Activated naive CD8-positive, alpha-beta T cell treated with anti-CD3 and anti-CD28 coated beads, Interleukin-2, amount 50 U/mL, for 24 hours (primary cell): ENCODE measurements around the gene GALNT2.
A peak's percentile ranks its signal among the peaks of the same experiment; 100 is the strongest.

ENCODE experiments used
- ATAC-seq: fragments of 150-1000 bp; cut with Tn5 transposase; one replicate; pipeline ENCODE4 v1.10.0; 2021
- DNase-seq: peaks from one replicate; pipeline ENCODE4 v3.0.0; 2021
- H3K27ac Mint-ChIP-seq: one replicate; pipeline ENCODE4 v1.8.0; 2021; ENCODE audit warnings: mild to moderate bottlenecking, mixed read lengths
- H3K27me3 Mint-ChIP-seq: one replicate; pipeline ENCODE4 v1.8.0; 2021; ENCODE audit warnings: mixed read lengths
- H3K36me3 Mint-ChIP-seq: one replicate; pipeline ENCODE4 v1.8.0; 2021; ENCODE audit warnings: low read depth, mixed read lengths
- H3K4me1 Mint-ChIP-seq: one replicate; pipeline ENCODE4 v1.8.0; 2021; ENCODE audit warnings: mixed read lengths
- H3K4me3 Mint-ChIP-seq: one replicate; pipeline ENCODE4 v1.8.0; 2021; ENCODE audit warnings: mild to moderate bottlenecking, moderate library complexity, mixed read lengths
- H3K9me3 Mint-ChIP-seq: one replicate; pipeline ENCODE4 v1.8.0; 2021; ENCODE audit warnings: mixed read lengths

GALNT2 gene

DNA sequence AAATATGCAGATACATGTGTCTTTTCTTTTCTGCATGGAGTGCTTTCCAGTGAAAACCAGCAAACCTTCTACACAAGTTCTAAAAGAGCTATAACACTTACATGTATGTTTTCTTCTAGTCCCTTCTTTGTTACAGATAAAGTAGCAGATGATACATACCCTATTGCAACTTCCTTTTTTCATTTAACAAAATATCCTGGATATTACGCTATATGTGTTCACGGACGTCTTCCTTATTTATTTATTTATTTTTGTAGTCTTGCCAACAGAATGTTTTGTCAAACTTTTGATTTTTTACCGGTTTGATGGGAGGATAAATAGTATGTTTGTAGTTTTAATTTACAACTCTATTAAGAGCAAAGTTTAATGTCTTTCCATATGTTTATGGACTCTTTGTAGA is 5.2 kb upstream of the GALNT2 start:
- DNase-seq (no peak), ATAC-seq (no peak)
- Mint-ChIP-seq H3K4me3 (no peak overlapping the region), H3K4me1 (peaks cover 13% of the 10 kb centered on the region), H3K36me3 (no peaks in the 10 kb centered on the region), H3K27me3 (peaks cover 2% of the 10 kb centered on the region), H3K9me3 (peaks cover 9% of the 10 kb centered on the region), H3K27ac (no peak overlapping the region)

DNA sequence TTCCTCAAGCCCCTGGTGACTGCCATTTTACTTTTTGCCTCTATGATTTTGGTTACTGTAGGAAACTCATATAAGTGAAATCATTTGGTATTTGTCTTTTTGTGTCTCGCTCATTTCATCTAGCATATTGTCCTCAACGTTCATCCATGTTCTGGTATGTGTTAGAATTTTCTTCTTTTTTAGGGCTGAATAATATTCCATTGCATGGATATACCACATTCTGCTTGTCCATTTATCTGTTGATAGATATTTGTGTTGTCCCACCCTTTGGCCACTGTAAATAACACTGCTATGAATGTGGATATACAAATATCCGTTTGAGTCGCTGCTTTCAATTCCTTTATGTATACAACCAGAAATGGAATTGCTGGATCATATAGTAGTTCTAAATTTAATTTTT is 4.5 kb upstream of the GALNT2 start:
- Mint-ChIP-seq H3K4me1 (peaks cover 13% of the 10 kb centered on the region), H3K27me3 (peaks cover 2% of the 10 kb centered on the region), H3K36me3 (no peaks in the 10 kb centered on the region), H3K9me3 (peaks cover 9% of the 10 kb centered on the region), H3K27ac (no peak overlapping the region), H3K4me3 (no peak overlapping the region)
- ATAC-seq (no peak), DNase-seq (no peak)

DNA sequence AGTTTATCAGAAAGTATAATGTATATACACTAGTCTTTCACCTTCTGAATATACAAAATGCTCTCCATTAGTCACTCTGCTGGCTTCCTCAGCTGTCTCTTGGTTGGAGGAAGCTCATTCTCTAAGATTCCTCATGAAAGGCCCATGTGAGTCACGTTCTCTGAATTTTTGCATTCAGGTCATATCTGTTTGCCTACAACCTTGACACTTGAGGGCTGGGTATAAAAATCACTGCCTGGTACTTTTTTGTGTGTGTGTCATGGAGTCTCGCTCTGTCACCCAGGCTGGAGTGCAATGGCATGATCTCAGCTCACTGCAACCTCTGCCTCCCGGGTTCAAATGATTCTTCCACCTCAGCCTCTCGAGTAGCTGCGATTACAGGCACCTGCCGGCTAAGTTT is 2.8 kb upstream of the GALNT2 start:
- Mint-ChIP-seq H3K4me1 (peaks cover 22% of the 10 kb centered on the region), H3K36me3 (no peaks in the 10 kb centered on the region)

DNA sequence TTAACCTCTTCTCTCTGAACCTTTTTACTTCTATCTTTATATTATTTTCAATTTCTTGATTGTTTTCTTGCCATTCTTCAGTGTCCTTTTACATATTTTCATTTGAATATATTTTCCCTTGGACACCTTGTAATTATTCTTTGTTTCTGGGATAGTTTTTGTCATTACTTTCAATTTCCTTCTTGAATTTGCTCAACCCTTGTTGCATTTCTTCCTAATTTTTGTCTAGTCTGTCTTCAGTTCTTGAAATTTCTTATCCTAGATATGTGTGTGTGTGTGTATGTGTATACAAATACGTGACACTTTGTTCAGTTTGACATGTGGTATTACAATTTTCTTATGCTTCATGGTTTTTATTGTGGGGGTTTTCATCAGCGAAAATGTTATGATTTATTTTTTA is 1.9 kb upstream of the GALNT2 start:
- H3K9me3 Mint-ChIP-seq, result peaks cover 9% of the 10 kb centered on the region
- H3K4me3 Mint-ChIP-seq, result no peak overlapping the region
- DNase-seq, result no peak
- H3K27me3 Mint-ChIP-seq, result peaks cover 2% of the 10 kb centered on the region
- no peaks in the 10 kb centered on the region for H3K36me3 Mint-ChIP-seq
- H3K27ac Mint-ChIP-seq, result peak overlapping the region; percentile 33
- H3K4me1 Mint-ChIP-seq, result peaks cover 31% of the 10 kb centered on the region
- ATAC-seq, result no peak

More for the DNA sequence above, 2.8 kb upstream of the GALNT2 start:
- H3K9me3 Mint-ChIP-seq, result peaks cover 9% of the 10 kb centered on the region
- ATAC-seq, result no peak
- H3K27ac Mint-ChIP-seq, result no peak overlapping the region
- no peak for DNase-seq
- peaks cover 2% of the 10 kb centered on the region for H3K27me3 Mint-ChIP-seq
- H3K4me3 Mint-ChIP-seq, result no peak overlapping the region

DNA sequence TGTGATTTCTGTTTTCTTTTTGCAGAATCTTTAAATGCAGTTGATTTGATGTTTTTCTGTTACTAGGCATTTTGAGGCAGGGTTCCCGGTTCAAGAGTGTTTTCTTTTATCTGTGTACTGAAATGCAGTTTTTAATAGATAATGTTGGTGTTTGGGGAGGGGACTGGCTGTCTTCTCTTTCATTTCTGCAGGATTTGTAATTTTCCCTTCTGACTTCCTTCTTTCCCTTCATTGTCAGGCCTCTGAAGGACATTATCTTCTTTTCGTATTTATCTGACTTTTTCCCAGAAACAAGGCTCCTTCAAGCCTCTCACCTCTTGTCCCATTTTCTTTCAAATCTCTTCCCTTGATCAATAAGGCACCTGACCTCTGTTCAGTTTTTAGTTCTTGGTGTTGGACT is 1.5 kb upstream of the GALNT2 start:
- Mint-ChIP-seq H3K27ac (peak overlapping the region; percentile 33), H3K36me3 (no peaks in the 10 kb centered on the region), H3K27me3 (peaks cover 2% of the 10 kb centered on the region), H3K9me3 (peaks cover 9% of the 10 kb centered on the region), H3K4me3 (no peak overlapping the region), H3K4me1 (peaks cover 35% of the 10 kb centered on the region)
- DNase-seq (no peak), ATAC-seq (no peak)

DNA sequence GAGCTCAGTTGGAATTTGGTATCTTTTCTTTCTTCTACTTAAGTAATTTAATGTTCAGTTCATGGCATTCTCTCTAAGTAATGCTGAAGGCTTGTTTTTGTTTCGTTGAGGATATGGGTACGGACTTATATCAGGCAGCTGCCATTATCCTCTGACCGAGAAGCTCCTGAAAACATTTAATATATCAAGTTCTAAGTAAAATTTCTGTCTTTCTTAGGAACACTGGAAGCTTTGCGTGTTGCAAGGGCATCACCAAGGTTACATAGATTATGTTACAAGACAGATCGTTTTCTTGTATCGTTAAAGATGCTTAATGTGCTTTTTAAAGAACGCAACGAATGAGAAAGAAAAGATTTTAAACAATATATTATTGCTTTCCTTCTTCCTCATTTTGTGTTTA is 1.0 kb upstream of the GALNT2 start:
- H3K9me3 Mint-ChIP-seq, result peaks cover 9% of the 10 kb centered on the region
- H3K27me3 Mint-ChIP-seq, result peaks cover 2% of the 10 kb centered on the region
- H3K4me3 Mint-ChIP-seq, result peak overlapping the region; percentile 80
- peaks cover 2% of the 10 kb centered on the region for H3K36me3 Mint-ChIP-seq
- peak overlapping the region; percentile 85 for H3K27ac Mint-ChIP-seq
- peaks cover 39% of the 10 kb centered on the region for H3K4me1 Mint-ChIP-seq
- no peak for DNase-seq
- no peak for ATAC-seq

DNA sequence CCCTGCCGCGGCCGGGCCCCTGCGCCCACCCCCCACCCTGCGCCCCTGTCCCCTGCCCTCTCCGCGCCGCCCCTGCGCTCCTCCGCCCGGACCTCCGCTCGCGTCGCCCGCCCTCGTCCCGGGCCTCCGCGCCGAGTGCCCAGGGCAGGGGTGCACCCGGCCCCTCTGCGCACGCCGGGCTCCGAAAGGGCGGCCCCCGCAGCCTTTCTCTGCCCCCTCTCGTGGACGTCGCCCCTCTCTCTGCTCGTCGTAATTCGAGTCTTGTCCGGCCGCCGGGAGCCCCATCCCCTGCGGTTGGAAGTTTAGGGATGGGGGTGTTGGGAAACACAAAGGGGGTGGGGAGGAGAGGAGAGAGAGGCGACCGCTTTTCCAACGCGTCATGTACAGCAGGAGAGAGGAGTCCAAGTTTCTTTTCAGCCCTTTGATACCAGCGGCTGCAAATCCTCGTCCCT is 407 bp downstream of the GALNT2 start:
- ATAC-seq (peak; percentile 21), DNase-seq (no peak)
- H3K27me3 Mint-ChIP-seq, result no peaks in the 10 kb centered on the region
- peaks cover 50% of the 10 kb centered on the region for H3K4me1 Mint-ChIP-seq
- peaks cover 2% of the 10 kb centered on the region for H3K36me3 Mint-ChIP-seq
- H3K9me3 Mint-ChIP-seq, result peaks cover 6% of the 10 kb centered on the region
- H3K4me3 Mint-ChIP-seq, result peak overlapping the region; percentile 84
- peak overlapping the region; percentile 90 for H3K27ac Mint-ChIP-seq

DNA sequence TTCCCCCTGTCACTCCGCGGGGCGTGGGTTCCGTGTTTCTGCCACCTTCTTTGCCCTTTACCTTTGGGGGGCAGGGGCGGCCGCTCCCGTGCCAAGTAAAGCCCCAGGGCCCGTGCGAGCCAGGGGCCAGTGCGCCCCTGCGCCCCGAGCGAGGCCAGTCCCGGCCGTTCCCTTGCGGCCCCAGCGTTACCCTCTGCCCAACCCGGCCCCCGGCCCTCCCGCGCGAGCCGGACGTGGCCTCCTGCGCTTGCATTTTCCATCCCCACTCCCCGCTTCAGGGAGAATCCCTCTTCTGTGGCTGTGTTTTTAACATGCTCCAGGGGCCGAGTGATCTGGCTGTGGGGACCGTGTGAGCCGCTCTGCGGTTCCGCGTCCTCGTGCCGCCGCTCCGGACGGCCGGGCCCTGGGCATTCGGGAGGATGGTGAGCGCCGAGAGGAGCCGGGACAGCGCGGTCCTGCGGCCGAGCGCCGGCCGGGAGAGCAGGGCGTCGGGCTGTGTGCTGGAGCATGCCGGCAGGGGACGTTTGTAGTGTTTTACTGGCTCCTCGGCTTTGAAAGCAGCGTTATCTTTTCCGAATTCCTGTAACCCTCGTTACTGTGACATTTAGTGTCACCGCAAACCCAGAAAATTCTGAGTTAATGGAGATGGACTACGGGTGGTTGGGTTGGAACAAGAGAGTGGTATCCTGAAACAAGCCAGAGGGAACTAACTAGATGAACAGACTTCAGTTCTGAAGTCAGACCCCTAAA is 1.0 kb downstream of the GALNT2 start:
- H3K27ac Mint-ChIP-seq, result peak overlapping the region; percentile 90
- peak; percentile 41 for DNase-seq
- peaks cover 4% of the 10 kb centered on the region for H3K9me3 Mint-ChIP-seq
- peak overlapping the region; percentile 84 for H3K4me3 Mint-ChIP-seq
- no peaks in the 10 kb centered on the region for H3K27me3 Mint-ChIP-seq
- peak; percentile 6 for ATAC-seq
- H3K36me3 Mint-ChIP-seq, result peaks cover 2% of the 10 kb centered on the region
- peaks cover 55% of the 10 kb centered on the region for H3K4me1 Mint-ChIP-seq

DNA sequence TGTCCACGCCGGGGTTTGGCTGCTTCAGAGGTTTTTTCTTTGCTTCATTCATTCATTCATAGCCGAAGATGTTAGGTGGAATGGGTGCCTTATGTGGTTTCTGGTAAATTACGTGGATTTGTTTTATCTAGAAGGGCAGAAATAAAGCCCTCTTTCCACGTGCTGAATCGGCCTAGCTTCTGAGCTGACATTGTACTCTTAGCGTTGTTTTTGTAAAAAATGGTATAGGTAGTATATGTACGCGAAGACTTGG is 1.5 kb downstream of the GALNT2 start:
- H3K4me1 Mint-ChIP-seq, result peaks cover 59% of the 10 kb centered on the region
- DNase-seq (no peak), ATAC-seq (no peak)
- H3K27ac Mint-ChIP-seq, result peak overlapping the region; percentile 90
- H3K9me3 Mint-ChIP-seq, result peaks cover under 1% of the 10 kb centered on the region
- peaks cover 2% of the 10 kb centered on the region for H3K36me3 Mint-ChIP-seq
- peak overlapping the region; percentile 84 for H3K4me3 Mint-ChIP-seq
- no peaks in the 10 kb centered on the region for H3K27me3 Mint-ChIP-seq

DNA sequence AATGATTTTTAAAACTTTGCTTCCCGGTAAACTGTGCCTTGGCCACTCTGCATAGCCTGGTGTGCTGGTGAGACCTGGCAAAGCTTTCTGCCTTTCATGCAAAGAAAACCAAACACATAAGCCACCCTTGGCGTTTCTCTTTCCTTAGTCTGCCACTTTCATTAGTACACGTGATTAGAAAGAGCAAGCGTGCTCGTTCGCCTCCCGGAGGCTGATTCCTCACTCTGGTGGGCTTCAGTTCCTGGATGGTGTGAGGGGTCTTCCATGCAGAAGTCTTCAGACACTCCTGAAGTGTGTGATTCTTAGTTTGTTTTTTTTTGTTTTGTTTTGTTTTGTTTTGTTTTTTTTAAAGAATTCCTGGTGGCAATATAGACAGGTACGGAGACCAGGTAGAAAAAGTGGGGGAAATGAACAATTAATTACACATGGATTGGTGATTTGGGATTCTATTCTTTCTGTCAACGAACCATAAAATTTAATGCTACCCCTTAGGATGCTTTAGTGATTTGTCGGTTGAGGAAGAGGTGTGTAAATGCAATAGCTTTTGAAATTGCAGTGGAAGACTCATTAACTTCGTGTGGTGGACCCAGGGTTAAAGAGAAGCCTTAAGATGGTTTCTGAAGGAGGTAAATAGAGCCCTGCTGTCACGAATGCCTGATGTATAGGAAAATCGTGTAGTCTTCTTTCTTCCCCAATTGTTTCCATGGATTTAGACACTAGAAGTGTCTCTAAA is 2.1 kb downstream of the GALNT2 start:
- Mint-ChIP-seq H3K36me3 (peaks cover 2% of the 10 kb centered on the region), H3K27ac (peak overlapping the region; percentile 90), H3K27me3 (no peaks in the 10 kb centered on the region), H3K4me3 (peak overlapping the region; percentile 84), H3K4me1 (peaks cover 59% of the 10 kb centered on the region), H3K9me3 (no peaks in the 10 kb centered on the region)
- DNase-seq, result no peak
- no peak for ATAC-seq

DNA sequence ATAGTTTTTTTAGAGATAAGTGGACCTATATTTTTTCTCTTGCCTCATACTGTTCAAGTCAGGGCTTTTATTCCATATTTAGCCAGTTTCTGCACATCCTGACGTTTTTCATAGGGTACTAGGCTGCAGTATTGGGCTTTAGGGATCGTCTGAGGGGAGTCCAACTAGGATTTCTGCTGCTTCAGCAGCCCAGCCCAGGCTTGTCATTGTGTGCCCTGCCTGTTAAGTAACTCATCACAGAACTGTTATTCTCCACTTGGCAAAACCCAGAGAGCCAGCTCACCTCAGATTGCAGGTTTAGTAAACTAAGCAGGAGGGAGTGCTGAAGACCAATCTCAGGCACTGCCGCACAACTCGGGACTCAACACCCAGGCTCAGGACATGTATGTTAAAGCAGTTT is 2.8 kb downstream of the GALNT2 start:
- Mint-ChIP-seq H3K4me3 (peak overlapping the region; percentile 84), H3K27me3 (no peaks in the 10 kb centered on the region), H3K4me1 (peaks cover 63% of the 10 kb centered on the region), H3K9me3 (no peaks in the 10 kb centered on the region), H3K36me3 (peaks cover 2% of the 10 kb centered on the region), H3K27ac (peak overlapping the region; percentile 90)
- DNase-seq (no peak), ATAC-seq (no peak)

DNA sequence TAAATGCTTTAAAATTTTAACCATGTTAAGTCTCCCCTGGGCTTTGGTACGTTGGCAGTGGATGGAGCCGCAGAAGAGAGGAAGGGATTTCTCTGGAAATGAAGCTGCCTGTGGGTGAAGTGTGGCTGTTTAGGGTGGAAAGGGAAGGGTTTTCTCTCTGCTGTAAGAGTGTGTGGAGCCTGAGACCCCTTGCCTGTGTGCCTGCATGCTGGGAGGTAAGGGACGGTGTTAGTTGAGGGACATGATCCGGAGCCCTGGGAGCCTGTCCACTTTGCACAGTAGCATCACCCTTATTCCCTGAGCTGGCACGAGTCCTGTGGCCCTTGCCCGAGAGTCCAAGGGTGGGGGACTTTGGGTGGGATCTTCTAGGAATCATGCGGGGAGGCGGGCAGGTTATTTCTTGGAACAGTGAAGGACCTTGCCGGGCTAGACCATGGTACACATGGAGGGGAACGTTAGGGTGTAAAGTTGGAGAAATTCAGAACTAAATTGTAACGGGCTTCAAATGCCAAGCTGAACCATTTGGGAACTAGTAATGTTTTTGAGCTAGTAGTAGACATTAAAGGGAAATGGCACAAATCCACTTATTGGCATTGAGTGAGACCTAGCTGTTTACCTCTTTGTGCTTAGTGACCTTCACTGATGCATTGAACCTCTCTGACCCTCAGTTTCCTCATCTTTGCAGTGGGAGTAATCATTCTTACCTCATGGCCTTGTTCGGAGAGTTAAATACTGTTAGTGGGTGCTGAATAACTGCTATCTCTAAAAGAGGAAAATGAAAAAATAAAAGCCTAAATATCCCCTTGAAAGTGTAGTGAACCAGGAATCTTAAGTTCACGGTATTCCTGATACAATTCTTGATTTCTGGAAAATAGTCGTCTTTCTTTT is 3.5 kb downstream of the GALNT2 start:
- H3K4me3 Mint-ChIP-seq, result no peak overlapping the region
- DNase-seq (no peak), ATAC-seq (no peak)
- peaks cover 64% of the 10 kb centered on the region for H3K4me1 Mint-ChIP-seq
- no peaks in the 10 kb centered on the region for H3K9me3 Mint-ChIP-seq
- peaks cover 2% of the 10 kb centered on the region for H3K36me3 Mint-ChIP-seq
- H3K27me3 Mint-ChIP-seq, result no peaks in the 10 kb centered on the region
- no peak overlapping the region for H3K27ac Mint-ChIP-seq

DNA sequence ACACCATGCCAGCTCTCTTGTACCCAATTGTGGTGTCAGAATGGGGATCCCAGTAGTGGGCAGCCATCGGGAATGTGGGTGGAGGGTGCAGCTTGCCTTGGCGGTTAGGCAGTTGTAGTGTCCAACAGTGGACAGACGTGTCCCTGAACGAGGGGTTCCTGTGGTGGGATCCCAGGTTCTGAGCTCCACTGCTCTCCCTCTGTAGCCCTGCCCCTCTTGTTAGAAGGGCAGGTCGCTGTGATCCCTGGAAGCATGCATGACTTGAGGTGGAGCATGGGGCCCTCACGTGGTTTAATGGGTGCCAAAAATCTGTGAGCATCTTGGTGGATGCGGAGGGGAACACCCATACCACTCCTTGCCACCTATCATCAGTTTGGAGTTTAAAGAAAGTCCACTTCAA is 4.3 kb downstream of the GALNT2 start:
- H3K4me3 Mint-ChIP-seq, result no peak overlapping the region
- no peak overlapping the region for H3K27ac Mint-ChIP-seq
- no peak for ATAC-seq
- H3K27me3 Mint-ChIP-seq, result no peaks in the 10 kb centered on the region
- H3K9me3 Mint-ChIP-seq, result no peaks in the 10 kb centered on the region
- H3K36me3 Mint-ChIP-seq, result peaks cover 8% of the 10 kb centered on the region
- H3K4me1 Mint-ChIP-seq, result peaks cover 65% of the 10 kb centered on the region
- no peak for DNase-seq

DNA sequence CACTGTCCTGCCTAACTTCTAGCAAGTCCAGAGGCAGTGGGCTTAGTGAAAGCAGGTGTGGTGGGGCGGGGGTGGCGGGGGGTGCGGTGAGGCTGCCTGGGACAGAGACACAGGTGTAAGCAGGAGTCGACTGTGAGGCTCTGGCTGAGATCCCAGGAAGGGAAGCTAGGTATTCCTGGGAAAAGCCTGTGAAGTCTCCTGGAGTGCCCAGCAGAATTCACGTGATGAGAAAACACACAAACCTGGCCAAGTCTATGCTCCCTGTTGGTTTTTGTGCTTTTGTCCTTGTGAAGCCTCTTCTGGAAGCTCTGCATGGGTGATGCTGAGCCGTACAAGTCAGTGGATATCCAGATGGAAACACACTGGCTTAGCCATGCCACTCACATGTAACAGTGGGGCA is 5.3 kb downstream of the GALNT2 start:
- Mint-ChIP-seq H3K4me3 (no peak overlapping the region), H3K27ac (no peak overlapping the region), H3K9me3 (no peaks in the 10 kb centered on the region), H3K36me3 (peaks cover 14% of the 10 kb centered on the region), H3K4me1 (peaks cover 72% of the 10 kb centered on the region), H3K27me3 (no peaks in the 10 kb centered on the region)
- no peak for DNase-seq
- ATAC-seq, result no peak

DNA sequence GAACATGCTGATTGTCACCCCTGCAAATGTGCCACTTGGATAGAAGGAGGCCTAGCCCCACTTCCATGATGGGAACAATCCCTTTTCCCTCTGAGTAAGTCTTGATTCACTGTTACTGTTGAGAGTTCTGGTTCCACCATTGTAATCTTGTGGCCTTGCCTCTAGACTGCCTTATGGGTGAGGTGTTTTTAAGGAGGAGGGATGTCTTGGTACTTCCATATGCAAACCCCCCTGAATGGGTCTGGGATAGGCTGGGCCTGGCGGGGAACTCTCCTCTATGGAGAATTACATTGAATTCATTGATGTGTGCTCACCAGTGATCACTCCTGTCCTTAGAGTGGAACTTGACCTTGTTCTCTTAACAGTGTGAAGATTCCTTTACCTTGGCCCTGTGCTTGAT is 5.8 kb downstream of the GALNT2 start:
- Mint-ChIP-seq H3K27me3 (no peaks in the 10 kb centered on the region), H3K36me3 (peaks cover 16% of the 10 kb centered on the region), H3K4me1 (peaks cover 77% of the 10 kb centered on the region), H3K4me3 (no peak overlapping the region), H3K27ac (no peak overlapping the region), H3K9me3 (no peaks in the 10 kb centered on the region)
- ATAC-seq (no peak), DNase-seq (no peak)
